SK-N-SH (cell line): Measurements from ENCODE around the gene PRM1. TPM values are rescaled to one million over a fixed set of nuclear protein-coding genes. Genes with fewer than 3 reads are reported as not detected.

ENCODE experiments used
- CTCF ChIA-PET: fragments of 300-600, 350-600 bp; formaldehyde crosslinking; extraction: SDS; loops from one replicate; lab custom pipeline; 2021; lab: Yijun Ruan, JAX
- POLR2A ChIA-PET: fragments of 350-600 bp; sonication (Branson Sonifier 250); formaldehyde crosslinking; extraction: SDS; loops from one replicate; lab custom pipeline; 2020; ENCODE audit warnings: antibody characterized with exemption, inconsistent platforms; lab: Yijun Ruan, JAX
- DNase-seq: peaks from one replicate; pipeline ENCODE4 v3.0.0; 2012
- H2AFZ ChIP-seq: fragments of 200-600 bp; sonication (generic); 2 replicates; pipeline ENCODE4 v1.8.1; 2016; ENCODE audit warnings: antibody characterized with exemption, mild to moderate bottlenecking, low read depth
- H3F3A ChIP-seq: fragments of 200-600 bp; sonication (generic); replicated peaks from 2 replicates; pipeline ENCODE3; 2016; ENCODE audit warnings: antibody characterized with exemption, mild to moderate bottlenecking; ENCODE audit not compliant: insufficient read depth
- H3K27ac ChIP-seq, 2 experiments: fragments of 200-500 bp in 1 of 2; fragments of 200-600 bp in 1 of 2; sonication (Bioruptor generic) in 1 of 2; sonication (generic), shearing (Covaris generic) in 1 of 2; 2 replicates each; pipeline versions ENCODE4 v1.5.1 to v1.6.1; 2014 to 2016; ENCODE audit warnings: low read depth in 2 of 2, inconsistent platforms in 1 of 2, low read length in 1 of 2, mild to moderate bottlenecking in 1 of 2, mixed read lengths in 1 of 2
- H3K27me3 ChIP-seq: fragments of 200-600 bp; sonication (generic), shearing (Covaris generic); 2 replicates; pipeline ENCODE4 v1.6.1; 2016; ENCODE audit warnings: mixed run types; ENCODE audit not compliant: insufficient read depth
- H3K36me3 ChIP-seq, 2 experiments: fragments of 200-500 bp in 1 of 2; fragments of 200-600 bp in 1 of 2; sonication (Bioruptor generic) in 1 of 2; sonication (generic) in 1 of 2; replicated peaks in 1 of 2; 2 replicates each; pipeline versions ENCODE3 to v1.5.1; 2014 to 2016; ENCODE audit warnings: low read length in 1 of 2, mild to moderate bottlenecking in 1 of 2; ENCODE audit not compliant: insufficient read depth in 2 of 2, control insufficient read depth in 1 of 2
- H3K4me1 ChIP-seq, 2 experiments: fragments of 200-500 bp in 1 of 2; fragments of 200-600 bp in 1 of 2; sonication (Bioruptor generic) in 1 of 2; sonication (generic), shearing (Covaris generic) in 1 of 2; 2 replicates each; pipeline versions ENCODE4 v1.5.1 to v1.6.1; 2014 to 2016; ENCODE audit warnings: low read depth in 1 of 2, low read length in 1 of 2, mixed run types in 1 of 2; ENCODE audit not compliant: insufficient read depth in 2 of 2, control insufficient read depth in 1 of 2
- H3K4me2 ChIP-seq: fragments of 200-600 bp; sonication (generic), shearing (Covaris generic); 2 replicates; pipeline ENCODE4 v1.6.1; 2017; ENCODE audit warnings: mixed run types
- H3K4me3 ChIP-seq, 2 experiments: fragments of 200-500 bp in 1 of 2; fragments of 200-600 bp in 1 of 2; sonication (Bioruptor generic) in 1 of 2; sonication (generic), shearing (Covaris generic) in 1 of 2; 2 replicates each; pipeline versions ENCODE4 v1.5.1 to v1.8.1; 2014 to 2016; ENCODE audit warnings: low read depth in 2 of 2, inconsistent platforms in 1 of 2, low read length in 1 of 2, mild to moderate bottlenecking in 1 of 2, mixed read lengths in 1 of 2, moderate library complexity in 1 of 2
- H3K79me2 ChIP-seq: fragments of 200-600 bp; sonication (generic); 2 replicates; pipeline ENCODE4 v1.8.1; 2017; ENCODE audit warnings: mild to moderate bottlenecking; ENCODE audit not compliant: insufficient read depth
- H3K9ac ChIP-seq: fragments of 200-600 bp; sonication (generic); 2 replicates; pipeline ENCODE4 v1.6.1; 2017; ENCODE audit warnings: mixed run types
- H3K9me2 ChIP-seq: fragments of 200-600 bp; sonication (generic); 2 replicates; pipeline ENCODE4 v1.6.1; 2017; ENCODE audit warnings: mixed run types
- H3K9me3 ChIP-seq: fragments of 200-600 bp; sonication (generic); 2 replicates; pipeline ENCODE4 v1.6.1; 2017; ENCODE audit warnings: mixed run types, mild to moderate bottlenecking, moderate library complexity
- H4K20me1 ChIP-seq: fragments of 200-600 bp; sonication (generic); 2 replicates; pipeline ENCODE4 v1.6.1; 2017; ENCODE audit warnings: mild to moderate bottlenecking, mixed run types; ENCODE audit not compliant: insufficient read depth
- CHD2 ChIP-seq: fragments of 150-350 bp; IDR thresholded peaks from 2 replicates; pipeline ENCODE4 v1.6.1; 2018; ENCODE audit warnings: low read length; ENCODE audit not compliant: partially characterized antibody
- EP300 ChIP-seq, 2 experiments: IDR thresholded peaks; 2 replicates each; pipeline versions ENCODE4 v1.4.0 to v1.6.1; 2012; ENCODE audit warnings: borderline replicate concordance in 1 of 2, low read depth in 1 of 2, low read length in 1 of 2
- EZH2phosphoT487 ChIP-seq: fragments of 200-600 bp; sonication (generic); IDR thresholded peaks from 2 replicates; pipeline ENCODE4 v1.6.1; 2017; ENCODE audit warnings: low read depth, mixed run types, mild to moderate bottlenecking, antibody characterized with exemption, moderate library complexity, borderline replicate concordance
- GATA2 ChIP-seq: sonication (generic); formaldehyde crosslinking; IDR thresholded peaks from 2 replicates; pipeline ENCODE4 v1.5.0; 2020; ENCODE audit warnings: mild to moderate bottlenecking, missing genetic modification reagents
- IRF3 ChIP-seq: fragments of 150-350 bp; IDR thresholded peaks from 2 replicates; pipeline ENCODE4 v1.6.1; 2016; ENCODE audit warnings: mild to moderate bottlenecking, low read depth, low read length
- NRF1 ChIP-seq: IDR thresholded peaks from 2 replicates; pipeline ENCODE4 v1.6.1; 2012; ENCODE audit warnings: low read depth, mild to moderate bottlenecking, low read length
- PBX3 ChIP-seq: IDR thresholded peaks from 2 replicates; pipeline ENCODE4; 2012
- REST ChIP-seq: IDR thresholded peaks from 2 replicates; pipeline ENCODE4 v1.6.1; 2012; ENCODE audit warnings: mild to moderate bottlenecking, low read depth, low read length, moderate library complexity
- TAF1 ChIP-seq: IDR thresholded peaks from 2 replicates; pipeline ENCODE4 v1.6.1; 2012; ENCODE audit warnings: low read depth, mild to moderate bottlenecking, low read length, moderate library complexity, borderline replicate concordance
- USF2 ChIP-seq: fragments of 150-350 bp; IDR thresholded peaks from 2 replicates; pipeline ENCODE4 v1.6.1; 2017; ENCODE audit warnings: antibody characterized with exemption, low read length, low read depth, borderline replicate concordance
- YY1 ChIP-seq: IDR thresholded peaks from 2 replicates; pipeline ENCODE4 v1.4.0; 2012; ENCODE audit warnings: low read depth, mild to moderate bottlenecking
- WGBS: methylation state at CpG from one replicate; pipeline ENCODE4 v1.1.6; 2017; ENCODE audit warnings: low lambda C conversion rate; 5-methylcytosine and 5-hydroxymethylcytosine counted together
- polyA plus RNA-seq, 3 experiments: library from polyadenylated mRNA; depleted of rRNA; stranded (reverse); fragments of >200 nt; gene quantifications; 2 replicates each; pipeline ENCODE4 v1.2.3, GENCODE V29; 2012

The PRM1 gene
- polyA plus RNA-seq, 1 of the 3 experiments (the other 2 are of a cell fraction), result not detected

- CTCF ChIA-PET, result interaction anchor here (0.6 to 2.8 kb wide), 15 partner anchors 11 to 346 kb away, joined by 3 to 23 read pairs (median 4); partner anchors contain the start of genes PRM2 and SOCS1
Measured at GRCh38 chr16:11296706-11297491, 15.8 kb upstream of the PRM1 start.

More at GRCh38 chr16:11296706-11297491, 15.8 kb upstream of the PRM1 start:
- TF ChIP-seq YY1 (no peak), NRF1 (no peak), IRF3 (no peak), TAF1 (no peak), GATA2 (CRISPR knock-in tag) (no peak), EZH2phosphoT487 (no peak), EP300 (IDR thresholded peaks at IDR 0.05; ENCODE audit: borderline replicate concordance in 1 of 2, low read depth in 1 of 2, low read length in 1 of 2) (no peak), CHD2 (no peak), USF2 (no peak), REST (no peak), PBX3 (no peak)
- Histone ChIP-seq H2AFZ (no peak overlapping the region), H3K79me2 (no peaks in the 10 kb centered on the region), H3K4me2 (peak overlapping the region; percentile 34), H3K36me3 (no peaks in the 10 kb centered on the region), H3K4me3 (0 out of 4 replicates have a peak overlapping the region, but pooled peaks of 1 of the 2 experiments have one; percentile 13), H3K9me3 (no peaks in the 10 kb centered on the region), H3K9ac (no peak overlapping the region), H3K27ac (peak overlapping the region in 1 of 2 experiments; percentile 86; a peak in 2 of 4 replicates), H3F3A (peaks cover 3% of the 10 kb centered on the region), H3K4me1 (peaks cover 0 to 16% of the 10 kb centered on the region in 2 experiments; a peak in 2 of 4 replicates), H4K20me1 (no peaks in the 10 kb centered on the region), H3K27me3 (no peaks in the 10 kb centered on the region), H3K9me2 (no peaks in the 10 kb centered on the region)
- DNase-seq, result no peak
- WGBS, result 62% methylated on average over 9 of the region's 10 CpGs
- POLR2A ChIA-PET, result interaction anchor here (0.7 to 1.1 kb wide), 2 partner anchors 22 to 333 kb away, joined by 3 read pairs; no protein-coding TSS in a partner anchor
